Coronary artery (tissue), 2 donors: ENCODE measurements around the gene PLXNB1.

ENCODE experiments used
- DNase-seq: peaks from one replicate; pipeline ENCODE4 v3.0.0-alpha.2; 2017; ENCODE audit warnings: low spot score
- H3K27ac ChIP-seq, 2 donors: fragments of 200-600 bp; sonication (generic); one replicate each; pipeline ENCODE4 v1.5.1; 2016 to 2019
- H3K4me3 ChIP-seq: fragments of 200-600 bp; sonication (generic); 2 replicates; pipeline ENCODE4 v1.5.1; 2016; ENCODE audit warnings: mild to moderate bottlenecking, moderate library complexity
- TF ChIP-seq, protein P1 (sequence below): fragments of 200-600 bp; sonication (generic); IDR thresholded peaks from one replicate; pipeline ENCODE4 v1.5.1; 2019; ENCODE audit warnings: antibody characterized with exemption

PLXNB1 gene

DNA sequence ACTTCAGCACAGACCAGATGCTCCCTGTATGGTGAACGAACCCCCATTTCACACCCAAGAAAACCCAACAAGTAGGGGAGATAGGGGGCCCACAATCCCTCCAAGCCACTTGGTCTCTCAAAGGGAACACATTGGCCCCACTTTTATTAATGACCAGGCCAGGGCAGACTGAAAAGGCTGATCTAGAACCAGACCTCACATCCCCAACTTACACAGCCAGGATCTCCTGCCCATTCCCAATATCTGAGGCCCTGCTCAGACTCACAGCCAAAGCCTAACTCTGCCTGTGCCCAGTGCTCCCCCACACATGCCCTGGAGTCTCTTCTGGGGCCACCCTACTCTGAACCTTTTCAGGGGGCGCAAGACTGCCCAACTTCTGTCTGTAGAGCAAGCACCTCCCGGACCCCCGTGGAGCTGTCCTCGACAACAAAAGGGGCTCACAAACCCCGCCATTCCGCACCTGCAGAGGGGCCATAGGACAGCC is 1.8 kb downstream of the PLXNB1 start:
- Histone ChIP-seq H3K27ac (peak overlapping the region; percentile 97 to 99), H3K4me3 (peak overlapping the region; percentile 97)
- DNase-seq = no peak
- TF ChIP-seq, protein P1, sequence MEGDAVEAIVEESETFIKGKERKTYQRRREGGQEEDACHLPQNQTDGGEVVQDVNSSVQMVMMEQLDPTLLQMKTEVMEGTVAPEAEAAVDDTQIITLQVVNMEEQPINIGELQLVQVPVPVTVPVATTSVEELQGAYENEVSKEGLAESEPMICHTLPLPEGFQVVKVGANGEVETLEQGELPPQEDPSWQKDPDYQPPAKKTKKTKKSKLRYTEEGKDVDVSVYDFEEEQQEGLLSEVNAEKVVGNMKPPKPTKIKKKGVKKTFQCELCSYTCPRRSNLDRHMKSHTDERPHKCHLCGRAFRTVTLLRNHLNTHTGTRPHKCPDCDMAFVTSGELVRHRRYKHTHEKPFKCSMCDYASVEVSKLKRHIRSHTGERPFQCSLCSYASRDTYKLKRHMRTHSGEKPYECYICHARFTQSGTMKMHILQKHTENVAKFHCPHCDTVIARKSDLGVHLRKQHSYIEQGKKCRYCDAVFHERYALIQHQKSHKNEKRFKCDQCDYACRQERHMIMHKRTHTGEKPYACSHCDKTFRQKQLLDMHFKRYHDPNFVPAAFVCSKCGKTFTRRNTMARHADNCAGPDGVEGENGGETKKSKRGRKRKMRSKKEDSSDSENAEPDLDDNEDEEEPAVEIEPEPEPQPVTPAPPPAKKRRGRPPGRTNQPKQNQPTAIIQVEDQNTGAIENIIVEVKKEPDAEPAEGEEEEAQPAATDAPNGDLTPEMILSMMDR = no peak

DNA sequence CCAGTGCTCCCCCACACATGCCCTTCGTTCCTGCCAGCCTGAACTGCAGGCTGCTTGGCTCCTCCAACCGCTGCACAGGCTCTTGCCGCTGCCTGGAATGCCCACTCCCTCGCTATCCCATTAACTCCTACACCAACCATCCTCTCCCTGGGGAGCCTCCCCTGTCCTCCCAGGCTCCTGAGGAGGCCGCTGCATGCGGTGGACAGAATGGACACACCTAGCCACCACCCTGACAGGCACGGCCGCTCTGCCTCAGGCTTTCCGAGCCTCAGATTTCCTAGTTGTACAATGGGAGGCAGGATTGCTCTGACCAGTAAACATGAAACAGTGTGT is 2.3 kb downstream of the PLXNB1 start:
- Histone ChIP-seq H3K27ac (peak overlapping the region; percentile 97 to 99), H3K4me3 (peak overlapping the region; percentile 97)
- TF ChIP-seq, protein P1 = no peak
- DNase-seq = no peak

DNA sequence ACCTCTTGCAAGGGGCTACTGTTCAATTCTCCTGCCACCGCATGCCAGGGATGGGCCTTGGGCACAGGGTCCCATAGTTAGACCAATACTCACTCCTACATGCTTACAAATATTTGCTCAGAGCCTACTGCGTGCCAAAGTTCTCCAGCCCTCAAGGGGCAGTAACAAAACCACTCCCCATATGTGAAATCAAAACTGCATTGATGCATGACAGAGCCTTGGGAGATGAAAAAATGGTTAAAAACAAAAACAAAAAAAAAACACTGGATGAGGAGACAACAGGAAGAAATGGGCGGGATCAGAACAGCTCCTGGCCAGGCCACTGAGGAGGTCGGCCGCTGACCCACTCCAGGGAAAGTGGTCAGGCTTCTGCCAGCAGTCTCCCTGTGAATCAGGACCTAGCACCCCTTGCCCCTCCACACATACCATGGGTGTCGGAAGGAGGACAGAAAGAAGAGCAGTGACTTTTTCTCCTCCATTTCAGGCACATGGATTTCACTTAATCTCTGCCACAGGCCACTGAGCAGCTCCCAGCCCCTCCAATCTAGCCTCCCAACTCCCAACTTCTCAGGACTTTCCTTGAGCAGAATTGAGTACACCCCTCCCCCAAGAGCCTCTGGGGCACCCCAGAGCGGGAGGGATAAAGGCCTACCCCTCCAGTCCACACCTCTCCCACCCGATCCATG is 2.8 kb downstream of the PLXNB1 start:
- peak overlapping the region; percentile 97 for H3K4me3 ChIP-seq
- TF ChIP-seq, protein P1 = no peak
- DNase-seq = no peak
- peak overlapping the region; percentile 97 to 99 for H3K27ac ChIP-seq

DNA sequence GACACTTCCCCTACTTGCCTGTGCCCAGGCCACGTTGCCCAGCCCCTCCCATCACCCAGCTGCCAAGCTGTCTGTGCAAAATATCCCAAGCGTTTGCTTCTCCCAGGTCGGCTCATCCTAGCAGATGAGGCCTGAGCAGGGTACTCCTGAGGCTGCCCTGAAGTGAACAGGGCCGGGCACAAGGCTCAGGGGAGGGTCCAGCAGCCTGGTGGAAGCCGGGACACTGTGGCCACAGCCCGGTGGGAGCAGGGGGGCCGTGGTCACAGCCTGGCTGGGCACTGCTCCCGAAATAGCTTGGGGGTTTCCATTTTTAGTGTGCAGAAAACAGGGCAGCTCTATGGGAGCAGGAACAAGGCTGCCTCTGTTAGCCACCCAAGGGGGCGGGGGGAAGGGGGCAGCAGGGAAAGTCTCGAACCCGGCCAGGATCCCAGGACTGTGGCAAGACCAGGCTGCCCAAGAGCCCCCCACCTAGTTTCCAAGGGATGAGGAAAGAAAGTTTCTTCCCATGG is 3.4 kb downstream of the PLXNB1 start:
- no peak for DNase-seq
- Histone ChIP-seq H3K4me3 (peak overlapping the region; percentile 97), H3K27ac (peak overlapping the region; percentile 97 to 99)
- TF ChIP-seq, protein P1 = no peak

DNA sequence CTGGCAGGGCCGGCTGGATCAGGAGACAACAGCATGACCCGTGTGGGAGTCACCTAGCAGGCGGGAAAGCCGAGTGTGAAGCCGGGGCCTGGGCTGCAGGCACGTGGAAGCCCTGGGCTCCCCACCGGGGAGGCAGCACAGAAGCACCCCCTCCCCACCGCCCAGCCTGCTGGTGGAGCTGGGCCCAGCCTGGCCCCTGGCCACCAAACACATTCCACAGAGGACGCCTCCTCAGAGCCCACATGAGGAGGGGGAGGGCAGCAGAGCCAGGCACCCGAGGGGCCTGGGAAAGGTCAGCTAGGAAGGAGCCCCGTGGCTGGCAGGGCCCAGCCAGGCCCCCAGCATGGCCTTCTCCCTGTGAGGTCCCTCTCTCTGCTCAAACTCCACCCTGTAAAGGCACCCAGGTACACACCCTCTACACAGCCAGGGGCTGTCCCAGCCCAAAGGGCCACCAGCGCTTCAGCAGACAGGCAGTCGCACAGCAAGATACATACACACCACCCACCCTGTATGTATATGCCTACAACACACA is 4.5 kb downstream of the PLXNB1 start:
- Histone ChIP-seq H3K27ac (peak overlapping the region; percentile 97 to 99), H3K4me3 (peak overlapping the region; percentile 97)
- TF ChIP-seq, protein P1 = no peak
- no peak for DNase-seq

DNA sequence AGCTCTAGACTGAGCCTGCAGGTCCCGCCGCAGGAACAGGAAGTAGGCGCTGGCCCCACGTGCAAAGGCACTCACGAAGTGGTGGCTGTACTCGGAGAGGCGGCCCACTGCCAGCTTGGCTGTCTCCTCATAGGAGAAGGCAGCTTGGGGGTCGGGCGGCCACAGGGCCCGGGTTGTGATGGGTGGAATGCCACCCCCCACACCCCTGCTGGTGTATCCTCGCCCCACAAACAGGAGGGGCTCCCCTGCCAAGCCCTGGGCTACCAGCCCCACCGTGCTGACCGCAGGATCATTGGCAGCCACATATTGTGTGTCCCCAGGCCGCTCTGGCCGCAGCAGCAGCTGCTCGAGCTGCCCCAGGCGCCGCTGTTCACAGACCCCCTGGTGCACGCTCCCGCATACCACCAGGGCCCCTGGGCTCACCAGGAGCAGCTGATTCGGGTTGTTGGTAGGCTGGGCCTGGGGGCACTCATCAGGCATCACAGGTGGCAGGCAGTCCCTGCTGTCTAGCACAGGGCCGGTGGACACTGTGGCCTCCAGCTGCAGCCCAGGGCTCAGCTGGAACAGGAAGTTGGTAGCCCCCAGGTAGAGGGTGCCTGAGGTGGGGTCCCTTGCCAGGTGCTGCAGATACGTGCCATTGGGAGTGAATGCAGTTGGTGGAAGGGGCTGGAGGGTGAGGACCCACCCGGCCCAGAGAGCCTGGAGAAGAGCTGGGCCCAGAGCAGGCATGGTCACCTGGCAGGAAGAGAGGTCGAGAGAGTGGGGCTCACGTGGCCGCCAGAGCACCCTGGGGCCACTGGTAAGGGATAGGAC is 5.8 kb downstream of the PLXNB1 start:
- DNase-seq = no peak
- peak overlapping the region; percentile 97 to 99 for H3K27ac ChIP-seq
- peak overlapping the region; percentile 35 for H3K4me3 ChIP-seq
- TF ChIP-seq, protein P1 = no peak
